Measurements from ENCODE around the gene BACE1-AS.

- TF ChIP-seq, protein P1, sequence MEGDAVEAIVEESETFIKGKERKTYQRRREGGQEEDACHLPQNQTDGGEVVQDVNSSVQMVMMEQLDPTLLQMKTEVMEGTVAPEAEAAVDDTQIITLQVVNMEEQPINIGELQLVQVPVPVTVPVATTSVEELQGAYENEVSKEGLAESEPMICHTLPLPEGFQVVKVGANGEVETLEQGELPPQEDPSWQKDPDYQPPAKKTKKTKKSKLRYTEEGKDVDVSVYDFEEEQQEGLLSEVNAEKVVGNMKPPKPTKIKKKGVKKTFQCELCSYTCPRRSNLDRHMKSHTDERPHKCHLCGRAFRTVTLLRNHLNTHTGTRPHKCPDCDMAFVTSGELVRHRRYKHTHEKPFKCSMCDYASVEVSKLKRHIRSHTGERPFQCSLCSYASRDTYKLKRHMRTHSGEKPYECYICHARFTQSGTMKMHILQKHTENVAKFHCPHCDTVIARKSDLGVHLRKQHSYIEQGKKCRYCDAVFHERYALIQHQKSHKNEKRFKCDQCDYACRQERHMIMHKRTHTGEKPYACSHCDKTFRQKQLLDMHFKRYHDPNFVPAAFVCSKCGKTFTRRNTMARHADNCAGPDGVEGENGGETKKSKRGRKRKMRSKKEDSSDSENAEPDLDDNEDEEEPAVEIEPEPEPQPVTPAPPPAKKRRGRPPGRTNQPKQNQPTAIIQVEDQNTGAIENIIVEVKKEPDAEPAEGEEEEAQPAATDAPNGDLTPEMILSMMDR (IDR thresholded peaks at IDR 0.05), result no peak
- TF ChIP-seq POLR2A (IDR thresholded peaks at IDR 0.05) (no peak), EP300 (IDR thresholded peaks at IDR 0.05) (no peak)
These were observed 4.4 kb downstream of the BACE1-AS start for GRCh38 chr11:117295438-117296137.

Data from tibial nerve (tissue), 4 donors.